MCF 10A (cell line): ENCODE results near the gene KRTAP9-3. TPM values are rescaled to one million over a fixed set of nuclear protein-coding genes. Genes with fewer than 3 reads are reported as not detected.
"Not testable (repeated sequence)": the region's sequence is repeated elsewhere in the genome, so short reads cannot be mapped to it uniquely, and the experiment has no call there.

Experiments used
- BruUV-seq: library from RNA; stranded (reverse); fragments of 400-500 nt; replicated peaks from 2 replicates; lab custom pipeline; 2021; lab: Mats Ljungman, UMichigan
- CTCF ChIA-PET: fragments of 300-600 bp; sonication (Branson Sonifier 250); formaldehyde crosslinking; extraction: SDS; loops from one replicate; lab custom pipeline; 2021; ENCODE audit warnings: antibody characterized with exemption, inconsistent platforms; lab: Yijun Ruan, JAX
- POLR2A ChIA-PET: fragments of 300-600, 350-650 bp; sonication (Branson Sonifier 250); formaldehyde crosslinking; extraction: SDS; loops from one replicate; lab custom pipeline; 2020; ENCODE audit warnings: antibody characterized with exemption, inconsistent platforms; lab: Yijun Ruan, JAX
- DNase-seq: peaks from one replicate; pipeline ENCODE4 v3.0.0-alpha.2; 2018; ENCODE audit not compliant: unreplicated experiment
- H3K27ac Mint-ChIP-seq: one replicate; pipeline ENCODE4 v1.8.0; 2022; ENCODE audit warnings: mild to moderate bottlenecking, low read depth, mixed read lengths; ENCODE audit not compliant: unreplicated experiment
- H3K27me3 Mint-ChIP-seq: one replicate; pipeline ENCODE4 v1.8.0; 2022; ENCODE audit warnings: mixed read lengths; ENCODE audit not compliant: insufficient read depth, unreplicated experiment
- H3K36me3 Mint-ChIP-seq: one replicate; pipeline ENCODE4 v1.8.0; 2022; ENCODE audit warnings: mild to moderate bottlenecking, moderate library complexity, mixed read lengths; ENCODE audit not compliant: insufficient read depth, unreplicated experiment
- H3K4me1 Mint-ChIP-seq: one replicate; pipeline ENCODE4 v1.8.0; 2022; ENCODE audit warnings: mixed read lengths; ENCODE audit not compliant: insufficient read depth, unreplicated experiment
- H3K4me3 Mint-ChIP-seq: one replicate; pipeline ENCODE4 v1.8.0; 2022; ENCODE audit warnings: mild to moderate bottlenecking, moderate library complexity, mixed read lengths; ENCODE audit not compliant: unreplicated experiment
- H3K9me3 Mint-ChIP-seq: one replicate; pipeline ENCODE4 v1.8.0; 2022; ENCODE audit warnings: mixed read lengths; ENCODE audit not compliant: unreplicated experiment
- CTCF ChIP-seq: fragments of 200-600 bp; IDR thresholded peaks from one replicate; pipeline ENCODE4 v1.8.0; 2022; ENCODE audit warnings: antibody characterized with exemption, mild to moderate bottlenecking; ENCODE audit not compliant: unreplicated experiment
- intact Hi-C: fragments of 100-400 bp; cut with micrococcal nuclease; formaldehyde crosslinking; loops from 2 replicates; pipeline ENCODE4 v1.14.1; 2022
- total RNA-seq: library from RNA; stranded (reverse); gene quantifications from 2 replicates; pipeline ENCODE4 v1.2.3, GENCODE V29; 2022

KRTAP9-3 gene
- total RNA-seq, 1 experiment from 2014 or later, result not detected

- TF ChIP-seq CTCF, result no peak
- no peaks in the 10 kb centered on the region for H3K36me3 Mint-ChIP-seq
- POLR2A ChIA-PET, result no interaction called here
- no peak overlapping the region for H3K4me3 Mint-ChIP-seq
- BruUV-seq, result no TSS peak
- no peak for DNase-seq
- CTCF ChIA-PET, result no interaction called here
- intact Hi-C loops, result no loop called here
- H3K4me1 Mint-ChIP-seq, result no peaks in the 10 kb centered on the region
- H3K27me3 Mint-ChIP-seq, result peaks cover 24% of the 10 kb centered on the region
- H3K27ac Mint-ChIP-seq, result no peak overlapping the region
- no peaks in the 10 kb centered on the region for H3K9me3 Mint-ChIP-seq
Observed at GRCh38 chr17:41267711-41268110, 35.5 kb downstream of the KRTAP9-3 start.

- H3K27me3 Mint-ChIP-seq, intact Hi-C loops, H3K4me3 Mint-ChIP-seq, H3K27ac Mint-ChIP-seq, BruUV-seq, DNase-seq, POLR2A ChIA-PET, H3K36me3 Mint-ChIP-seq, H3K4me1 Mint-ChIP-seq, CTCF ChIA-PET, H3K9me3 Mint-ChIP-seq: not testable (repeated sequence)
Observed at GRCh38 chr17:41271323-41271722, 39.1 kb downstream of the KRTAP9-3 start.

GRCh38 chr17:41271858-41272257 is 39.6 kb downstream of the KRTAP9-3 start:
- DNase-seq, result no peak
- H3K4me3 Mint-ChIP-seq, result no peak overlapping the region
- no peaks in the 10 kb centered on the region for H3K36me3 Mint-ChIP-seq
- H3K9me3 Mint-ChIP-seq, result no peaks in the 10 kb centered on the region
- ChIA-PET POLR2A (no interaction called here), CTCF (no interaction called here)
- H3K4me1 Mint-ChIP-seq, result no peaks in the 10 kb centered on the region
- BruUV-seq, result no TSS peak
- peaks cover 15% of the 10 kb centered on the region for H3K27me3 Mint-ChIP-seq
- TF ChIP-seq CTCF, result no peak
- intact Hi-C loops, result no loop called here
- H3K27ac Mint-ChIP-seq, result no peak overlapping the region

- POLR2A ChIA-PET, result interaction anchor here (1.2 kb wide), 1 partner anchor 104 kb away, joined by 3 read pairs; no protein-coding TSS in a partner anchor
- DNase-seq, H3K4me3 Mint-ChIP-seq, H3K36me3 Mint-ChIP-seq, H3K4me1 Mint-ChIP-seq, H3K27ac Mint-ChIP-seq, intact Hi-C loops, H3K9me3 Mint-ChIP-seq, BruUV-seq: not testable (repeated sequence)
- CTCF ChIA-PET, result interaction anchor here (0.7 kb wide), 1 partner anchor 86 kb away, joined by 3 read pairs; no protein-coding TSS in a partner anchor
- H3K27me3 Mint-ChIP-seq, result peaks cover 54% of the 10 kb centered on the region
Observed at GRCh38 chr17:41275648-41276190, 43.5 kb downstream of the KRTAP9-3 start, which contains the start of gene KRTAP9-7. KRTAP9-7 (plus strand) TSS chr17:41275698; CDS start chr17:41275698, 0 bp downstream.

GRCh38 chr17:41278176-41278955 is 46.1 kb downstream of the KRTAP9-3 start:
- peaks cover 76% of the 10 kb centered on the region for H3K27me3 Mint-ChIP-seq
- H3K36me3 Mint-ChIP-seq, result no peaks in the 10 kb centered on the region
- POLR2A ChIA-PET, result no interaction called here
- intact Hi-C loops, result no loop called here
- H3K9me3 Mint-ChIP-seq, result no peaks in the 10 kb centered on the region
- no TSS peak for BruUV-seq
- H3K27ac Mint-ChIP-seq, result no peak overlapping the region
- CTCF ChIA-PET, result no interaction called here
- no peak overlapping the region for H3K4me3 Mint-ChIP-seq
- no peak for TF ChIP-seq CTCF
- no peak for DNase-seq
- H3K4me1 Mint-ChIP-seq, result no peaks in the 10 kb centered on the region
